ENCODE data around the gene OR8B4.
"Not testable (repeated sequence)": the region's sequence is repeated elsewhere in the genome, so short reads cannot be mapped to it uniquely, and the experiment has no call there.

The OR8B4 gene

DNA sequence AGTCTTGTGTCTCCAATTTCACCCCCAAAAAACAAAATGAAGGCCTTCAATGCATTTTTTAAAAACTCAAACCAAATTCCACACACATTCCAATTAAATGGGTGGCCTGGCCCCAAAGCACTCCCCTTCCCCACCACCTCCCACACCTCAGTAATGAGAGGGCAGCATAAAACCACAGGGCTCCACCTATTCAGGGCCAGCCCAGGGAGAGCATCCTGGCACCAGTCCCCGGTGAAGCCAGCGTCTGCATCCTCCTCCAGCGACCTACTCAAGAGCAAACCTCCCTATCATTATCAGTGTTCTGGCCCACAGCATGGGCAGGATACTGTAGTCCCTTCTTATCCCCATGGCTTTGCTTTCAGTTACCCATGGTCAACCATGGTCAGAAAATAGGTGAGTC is 38.7 kb upstream of the OR8B4 start:
- TF ChIP-seq CTCF (IDR thresholded peaks at IDR 0.05; ENCODE audit: low read length, missing control alignments), result no peak
- no peak overlapping the region for H3K4me3 ChIP-seq (replicated peaks; ENCODE audit: low read depth, low read length)
- DNase-seq (ENCODE audit: low read depth), result no peak

GRCh38 chr11:124460459-124460858 is 35.8 kb upstream of the OR8B4 start:
- no peak for TF ChIP-seq CTCF (IDR thresholded peaks at IDR 0.05; ENCODE audit: low read length, missing control alignments)
- no peak overlapping the region for H3K4me3 ChIP-seq (replicated peaks; ENCODE audit: low read depth, low read length)
- no peak for DNase-seq (ENCODE audit: low read depth)

GRCh38 chr11:124459379-124459778 is 34.7 kb upstream of the OR8B4 start:
- not testable (repeated sequence) for DNase-seq (ENCODE audit: low read depth); H3K4me3 ChIP-seq (replicated peaks; ENCODE audit: low read depth, low read length)

GRCh38 chr11:124454552-124454951 is 29.9 kb upstream of the OR8B4 start:
- H3K4me3 ChIP-seq (replicated peaks; ENCODE audit: low read depth, low read length), result no peak overlapping the region
- DNase-seq (ENCODE audit: low read depth), result no peak
- no peak for TF ChIP-seq CTCF (IDR thresholded peaks at IDR 0.05; ENCODE audit: low read length, missing control alignments)

GRCh38 chr11:124446916-124447315 is 22.2 kb upstream of the OR8B4 start:
- DNase-seq (ENCODE audit: low read depth), result peak; percentile 15

DNA sequence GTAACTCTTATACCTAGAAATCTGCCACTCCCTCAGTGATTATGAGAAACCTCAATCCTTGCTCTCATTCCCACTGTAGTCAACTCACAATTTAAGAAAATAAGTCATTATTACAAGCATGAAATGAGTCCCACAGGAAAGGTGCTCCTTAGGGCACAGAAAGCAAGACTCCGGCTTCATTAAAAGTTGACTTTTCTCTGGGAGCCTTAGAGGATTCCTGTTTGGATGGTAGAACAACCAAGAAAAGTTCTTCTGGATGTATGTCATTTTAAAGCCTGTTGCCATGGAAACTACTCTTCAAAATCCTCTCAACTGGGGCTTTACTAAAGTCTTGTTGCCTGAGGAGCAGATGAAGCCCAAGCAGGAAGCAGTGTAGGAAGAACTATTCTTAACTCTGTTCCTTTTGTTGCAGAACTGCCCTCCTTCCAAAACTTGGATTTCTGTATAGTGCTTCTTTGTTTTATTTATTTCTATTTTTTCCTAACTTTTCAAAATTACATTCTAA is 21.0 kb upstream of the OR8B4 start, which contains the start of gene OR8B8:
Gene OR8B8, minus strand, starts transcription at position 51 of the 505 bp plus-strand sequence. CDS start 4,611 bp downstream, outside the sequence.
- TF ChIP-seq CTCF (IDR thresholded peaks at IDR 0.05; ENCODE audit: low read length, missing control alignments), result no peak
- H3K4me3 ChIP-seq (replicated peaks; ENCODE audit: low read depth, low read length), result no peak within 1 kb of the TSS
- DNase-seq (ENCODE audit: low read depth), result no peak

More at GRCh38 chr11:124446916-124447315, 22.2 kb upstream of the OR8B4 start:
- TF ChIP-seq CTCF (IDR thresholded peaks at IDR 0.05; ENCODE audit: low read length, missing control alignments), result no peak
- no peak overlapping the region for H3K4me3 ChIP-seq (replicated peaks; ENCODE audit: low read depth, low read length)

- no peak for DNase-seq (ENCODE audit: low read depth)
- no peak for TF ChIP-seq CTCF (IDR thresholded peaks at IDR 0.05; ENCODE audit: low read length, missing control alignments)
- no peak overlapping the region for H3K4me3 ChIP-seq (replicated peaks; ENCODE audit: low read depth, low read length)
Measured at GRCh38 chr11:124442847-124443246, 18.2 kb upstream of the OR8B4 start.

All from fibroblast of pulmonary artery (primary cell).